HG03460 (cell line): ENCODE results near the gene ZDHHC19.
"Not testable (repeated sequence)": the region's sequence is repeated elsewhere in the genome, so short reads cannot be mapped to it uniquely, and the experiment has no call there.

Experiments used
- ATAC-seq: cut with Tn5 transposase; IDR thresholded peaks from one replicate; pipeline ENCODE4 v1.9.1; 2021; ENCODE audit not compliant: unreplicated experiment

Gene ZDHHC19

DNA sequence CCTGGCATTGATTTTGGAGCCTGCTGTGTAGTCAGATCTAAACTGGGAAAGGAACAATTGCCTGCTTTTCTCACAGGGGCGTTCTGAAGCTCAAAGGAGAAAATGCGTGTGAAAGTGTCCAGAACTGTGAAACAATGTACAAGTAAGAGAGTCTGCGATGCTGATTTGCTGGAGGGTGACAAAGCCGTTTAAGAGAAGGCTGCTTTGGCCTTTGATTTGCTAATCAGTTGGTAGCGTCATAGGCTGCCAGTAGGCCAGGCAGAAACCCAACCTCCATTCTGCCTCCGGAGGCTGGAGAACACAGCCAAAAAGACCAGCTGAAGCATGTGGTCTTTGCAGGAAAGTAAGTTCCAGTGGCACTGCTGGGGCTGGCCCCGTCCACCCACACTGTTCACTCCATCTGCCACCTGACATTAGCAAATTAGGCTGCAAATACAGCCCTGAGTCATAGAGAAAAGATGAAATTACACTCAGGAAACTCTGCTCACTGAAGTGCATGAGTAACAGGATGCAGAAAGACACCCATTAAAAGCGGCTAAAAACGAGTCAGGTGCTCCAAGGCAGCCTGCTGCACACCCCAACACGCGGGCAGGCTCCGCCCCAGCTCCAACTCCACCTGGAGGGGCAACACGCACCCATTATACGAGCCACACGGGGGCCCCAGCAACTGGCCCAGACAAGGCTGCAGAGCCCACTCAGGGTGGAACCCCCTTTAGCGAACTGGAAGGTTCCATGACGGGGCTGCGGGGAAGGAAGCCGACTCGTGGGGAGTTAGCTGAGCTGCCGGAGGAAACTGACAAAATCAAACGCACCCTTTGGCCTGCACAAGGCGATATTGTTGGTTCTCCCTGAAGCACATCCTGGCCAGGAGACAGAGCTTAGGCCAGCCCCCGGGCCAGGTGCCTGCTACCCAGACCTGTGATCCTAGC is 31.6 kb downstream of the ZDHHC19 start:
- peak; percentile 66 for ATAC-seq

- ATAC-seq = no peak
Measured at GRCh38 chr3:196178993-196179379, 32.2 kb downstream of the ZDHHC19 start.

DNA sequence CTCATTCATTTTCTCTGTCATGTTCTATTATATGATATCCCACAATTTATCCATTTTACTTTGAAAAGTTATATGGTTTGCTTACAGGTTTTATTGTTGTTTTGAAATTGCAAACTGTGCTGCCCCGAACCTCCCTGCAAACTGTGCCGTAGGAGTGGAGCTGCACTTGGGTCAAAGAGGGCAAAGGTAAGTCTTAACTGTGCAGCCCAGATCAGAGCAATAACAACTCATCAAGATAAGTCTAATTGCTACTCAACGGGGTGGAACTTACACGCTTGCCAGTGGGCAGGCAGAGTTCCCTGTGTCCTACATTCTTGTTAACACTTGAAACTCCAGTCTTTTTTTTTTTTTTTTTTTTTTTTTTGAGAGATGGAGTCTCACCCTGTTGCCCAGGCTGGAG is 33.2 kb downstream of the ZDHHC19 start:
- no peak for ATAC-seq

DNA sequence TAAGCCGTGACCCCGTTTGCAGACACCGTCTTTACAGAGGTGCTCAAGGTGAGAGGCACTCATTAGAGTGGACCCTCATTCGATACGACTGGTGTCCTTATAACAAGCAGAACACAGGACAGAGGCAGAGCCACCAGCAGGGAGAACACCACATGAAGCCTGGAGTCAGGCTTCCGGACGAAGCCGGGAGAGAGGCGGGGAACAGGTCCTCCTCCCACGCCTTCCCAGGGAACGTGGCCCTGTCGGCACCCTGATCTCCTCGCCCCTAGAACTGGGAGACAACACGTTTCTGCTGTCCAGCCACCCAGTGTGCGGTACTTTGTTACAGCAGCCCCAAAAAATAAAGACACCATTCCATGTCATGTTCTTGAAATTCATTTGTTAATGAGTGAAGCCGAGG is 33.6 kb downstream of the ZDHHC19 start:
- ATAC-seq = no peak

DNA sequence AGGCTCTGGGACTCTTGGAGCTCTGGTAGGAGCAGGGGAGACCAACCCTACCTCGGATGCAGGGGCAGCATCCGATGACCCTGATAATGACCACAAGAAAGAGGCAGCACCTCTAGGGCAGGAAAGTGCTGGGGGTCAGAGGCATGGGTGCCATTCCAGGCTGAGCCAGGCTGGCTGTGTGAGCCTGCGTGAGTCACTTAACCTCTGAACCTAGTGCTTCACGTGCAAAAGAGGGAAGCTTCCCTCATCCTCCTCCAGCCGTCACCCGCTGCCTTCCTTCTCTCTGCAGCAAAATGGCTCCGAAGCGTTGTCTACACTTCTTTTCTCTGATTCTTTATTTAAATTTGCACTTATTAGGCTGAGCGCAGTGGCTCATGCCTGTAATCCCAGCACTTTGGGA is 35.5 kb downstream of the ZDHHC19 start:
- ATAC-seq = no peak

GRCh38 chr3:196175116-196175625 is 36.0 kb downstream of the ZDHHC19 start:
- ATAC-seq = no peak

DNA sequence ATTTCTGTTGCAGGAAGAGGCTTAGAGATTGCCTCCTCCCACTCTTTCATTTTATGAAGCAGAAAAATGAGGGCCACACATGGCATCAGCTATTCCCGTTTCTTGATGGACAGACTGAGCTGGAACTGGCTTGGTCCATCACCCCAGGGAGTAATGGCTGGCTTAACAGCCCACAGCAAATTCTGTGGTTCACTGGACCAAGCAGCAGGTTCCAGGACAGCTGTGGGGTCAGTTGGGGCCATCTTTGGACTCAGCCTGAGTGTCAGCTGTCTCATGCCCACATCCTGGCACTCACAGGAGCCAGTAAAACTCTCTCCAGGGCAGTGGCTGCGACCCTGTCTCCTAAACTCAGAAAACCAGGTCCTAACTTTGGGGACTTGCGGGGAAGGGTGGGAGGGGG is 36.5 kb downstream of the ZDHHC19 start:
- ATAC-seq = no peak

DNA sequence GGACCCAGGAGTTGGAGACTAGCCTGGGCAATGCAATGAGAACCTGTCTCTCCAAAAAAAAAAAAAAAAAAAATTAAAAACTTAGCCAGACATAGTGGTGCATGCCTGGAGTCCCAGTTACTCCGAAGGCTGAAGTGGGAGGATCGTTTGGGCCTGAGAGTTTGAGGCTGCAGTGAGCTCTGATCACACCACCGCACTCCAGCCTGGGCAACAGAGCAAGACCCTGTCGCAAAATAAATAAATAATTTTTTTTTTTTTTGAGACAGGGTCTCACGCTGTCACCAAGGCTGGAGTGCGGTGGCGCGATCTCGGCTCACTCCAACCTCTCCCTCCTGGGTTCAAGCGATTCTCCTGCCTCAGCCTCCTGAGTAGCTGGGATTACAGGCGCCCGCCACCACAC is 40.9 kb downstream of the ZDHHC19 start:
- ATAC-seq = not testable (repeated sequence)

GRCh38 chr3:196169836-196170240 is 41.4 kb downstream of the ZDHHC19 start:
- no peak for ATAC-seq

DNA sequence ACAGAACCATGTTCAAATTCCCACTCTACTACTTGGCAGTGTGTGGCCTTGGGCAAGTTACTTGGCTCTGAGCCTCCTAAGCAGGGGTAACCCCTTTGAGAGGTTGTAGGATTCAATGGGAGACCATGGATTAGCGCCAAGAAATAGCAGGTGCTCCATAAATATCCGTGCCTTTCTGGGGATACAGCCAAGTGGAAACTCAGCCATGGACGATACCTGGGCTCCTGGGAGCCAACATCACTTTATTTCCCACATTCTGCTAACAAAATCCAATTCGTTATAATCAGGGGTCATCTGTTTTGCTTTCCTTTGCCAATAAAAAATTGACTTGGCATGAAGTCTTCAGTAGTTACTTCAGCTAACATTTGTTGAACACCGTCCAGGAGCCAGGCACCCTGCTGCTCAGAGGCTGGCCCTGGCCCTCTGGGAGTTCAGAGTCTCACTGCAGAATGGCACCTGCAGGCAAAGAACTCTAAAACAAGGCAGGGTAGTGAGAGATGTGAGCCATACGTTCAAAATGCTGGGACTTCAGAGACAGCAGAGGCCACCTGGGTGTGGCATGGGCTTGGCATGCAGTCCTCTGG is 42.3 kb downstream of the ZDHHC19 start:
- ATAC-seq = no peak

DNA sequence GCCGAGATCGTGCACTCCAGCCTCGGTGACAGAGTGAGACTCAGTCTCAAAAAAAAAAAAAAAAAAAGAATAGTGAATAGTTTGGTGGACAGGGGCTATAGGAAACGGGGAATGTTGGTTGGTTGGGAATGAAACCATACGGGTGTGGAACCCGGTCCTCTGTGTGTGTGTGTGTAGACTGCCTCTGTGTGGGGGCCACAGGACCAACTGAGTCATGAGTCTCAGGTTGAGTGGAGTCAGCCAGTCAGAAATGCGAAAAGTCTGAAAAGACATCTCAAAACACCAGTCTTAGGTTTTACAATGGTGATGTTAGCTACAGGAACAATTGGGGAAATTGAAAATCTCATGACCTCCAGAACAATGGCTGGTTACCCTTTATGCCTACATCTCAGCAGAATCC is 44.5 kb downstream of the ZDHHC19 start:
- no peak for ATAC-seq

DNA sequence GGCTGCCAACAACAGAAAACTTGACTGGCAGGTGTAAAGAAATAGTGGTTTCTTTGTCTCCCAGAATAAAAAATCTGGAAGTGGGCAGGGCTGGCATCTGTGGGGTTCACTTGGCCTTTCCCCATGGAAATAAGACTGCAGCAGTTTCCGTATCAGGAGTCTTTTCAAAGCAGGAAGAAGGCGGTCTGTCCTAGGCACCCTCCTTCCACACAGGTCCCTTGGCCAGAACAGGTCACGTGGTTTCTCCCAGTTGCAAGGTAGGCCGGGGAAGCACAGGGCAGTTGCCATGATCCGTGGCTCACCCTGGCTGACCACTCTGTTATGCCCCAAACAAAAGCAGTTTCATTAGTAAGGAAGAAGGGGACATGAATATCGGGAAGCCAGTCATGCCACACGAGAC is 45.4 kb downstream of the ZDHHC19 start:
- ATAC-seq = no peak

DNA sequence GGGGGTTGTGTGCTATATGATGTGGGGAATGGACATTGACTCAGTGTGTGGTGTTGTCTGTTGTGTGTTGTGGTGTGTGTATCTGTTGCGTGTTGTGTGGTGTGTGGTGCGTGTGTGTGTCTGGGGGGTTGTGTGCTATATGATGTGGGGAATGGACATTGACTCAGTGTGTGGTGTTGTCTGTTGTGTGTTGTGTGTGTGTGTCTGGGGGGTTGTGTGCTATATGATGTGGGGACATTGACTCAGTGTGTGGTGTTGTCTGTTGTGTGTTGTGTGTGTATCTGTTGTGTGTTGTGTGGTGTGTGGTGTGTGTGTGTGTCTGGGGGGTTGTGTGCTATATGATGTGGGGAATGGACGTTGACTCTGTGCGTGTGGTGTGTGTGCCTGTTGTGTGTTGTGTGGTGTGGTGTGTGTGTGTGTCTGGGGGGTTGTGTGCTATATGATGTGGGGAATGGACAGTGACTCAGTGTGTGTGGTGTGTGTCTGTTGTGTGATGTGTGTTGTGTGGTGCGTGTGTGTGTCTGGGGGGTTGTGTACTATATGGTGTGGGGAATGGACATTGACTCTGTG is 46.1 kb downstream of the ZDHHC19 start:
- not testable (repeated sequence) for ATAC-seq

GRCh38 chr3:196164576-196164975 is 46.6 kb downstream of the ZDHHC19 start:
- ATAC-seq = no peak

- no peak for ATAC-seq
Measured at GRCh38 chr3:196163666-196164493, 47.3 kb downstream of the ZDHHC19 start.

DNA sequence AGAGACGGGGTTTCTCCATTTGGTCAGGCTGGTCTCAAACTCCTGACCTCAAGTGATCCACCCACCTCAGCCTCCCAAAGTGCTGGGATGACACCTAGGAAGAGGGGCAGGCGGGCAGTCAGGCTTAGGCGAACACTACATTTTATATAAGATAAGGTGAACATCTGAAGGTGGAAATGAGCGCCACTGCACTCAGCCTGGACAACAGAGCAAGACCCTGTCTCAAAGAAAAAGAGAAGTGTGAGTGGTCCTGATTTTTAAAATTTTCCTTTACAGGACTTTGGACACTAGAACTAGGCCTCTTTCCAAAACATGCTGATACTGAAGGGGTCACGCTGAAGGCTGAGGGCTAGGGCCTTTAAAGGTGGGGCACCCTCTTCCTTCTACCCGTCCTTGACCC is 48.0 kb downstream of the ZDHHC19 start:
- ATAC-seq = no peak

DNA sequence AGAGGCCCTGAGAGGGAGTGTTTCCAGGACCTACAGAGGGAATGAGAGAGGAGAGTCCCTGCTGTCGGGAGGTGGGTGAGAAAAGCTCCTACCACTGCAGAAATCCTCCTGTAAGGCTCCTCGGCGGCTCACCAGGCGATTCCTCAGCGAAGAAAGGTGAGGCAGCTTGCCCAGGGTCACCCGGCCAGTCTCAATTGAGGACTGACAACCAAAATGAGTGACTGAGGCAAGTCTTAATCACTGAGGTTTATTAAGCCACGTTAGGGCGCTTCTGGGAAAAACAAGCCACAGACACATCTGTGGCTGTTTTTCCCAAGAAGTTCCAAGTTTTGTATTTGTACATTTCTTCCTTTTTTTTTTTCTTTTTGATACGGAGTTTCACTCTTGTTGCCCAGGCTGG is 48.5 kb downstream of the ZDHHC19 start:
- ATAC-seq = no peak

- peak; percentile 90 for ATAC-seq
Measured at GRCh38 chr3:196159952-196160804, 51.0 kb downstream of the ZDHHC19 start.

DNA sequence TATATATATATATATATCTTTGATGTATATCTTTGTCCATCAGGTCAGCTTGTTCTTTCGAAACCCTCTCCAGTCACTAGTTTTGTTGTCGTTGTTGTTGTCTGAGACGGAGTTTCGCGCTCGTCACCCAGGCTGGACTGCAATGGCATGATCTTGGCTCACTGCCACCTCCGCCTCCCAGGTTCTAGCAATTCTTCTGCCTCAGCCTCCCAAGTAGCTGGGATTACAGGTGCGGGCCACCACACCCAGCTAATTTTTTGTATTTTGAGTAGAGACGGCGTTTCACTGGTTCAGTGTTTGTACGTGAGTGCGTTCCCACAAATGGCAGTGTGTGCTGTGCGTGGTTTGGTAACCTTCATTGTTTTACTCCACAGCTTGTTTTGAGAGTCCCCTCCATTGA is 51.7 kb downstream of the ZDHHC19 start:
- ATAC-seq = no peak

DNA sequence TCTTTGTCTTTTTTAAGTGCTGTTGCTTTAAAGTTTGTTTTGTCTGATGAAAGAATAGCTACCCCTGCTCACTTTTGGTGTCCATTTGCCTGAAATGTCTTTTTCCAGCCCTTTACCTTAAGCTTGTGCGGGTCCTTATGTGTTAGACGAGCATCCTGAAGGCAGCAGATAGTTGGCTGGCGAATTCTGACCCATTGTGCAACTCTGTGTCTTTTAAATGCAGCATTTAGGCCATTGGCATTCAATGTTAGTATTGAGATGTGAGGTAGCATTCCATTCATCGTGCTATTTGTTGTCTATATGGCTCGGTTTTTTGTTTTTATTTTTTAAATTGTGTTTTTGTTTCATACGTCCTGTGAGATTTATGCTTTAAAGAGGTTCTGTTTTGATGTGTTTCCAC is 55.0 kb downstream of the ZDHHC19 start:
- no peak for ATAC-seq
